ENCODE results near the gene DET1.
"Not testable (repeated sequence)": the region's sequence is repeated elsewhere in the genome, so short reads cannot be mapped to it uniquely, and the experiment has no call there.

DET1 gene

GRCh38 chr15:88479169-88479568 is 67.3 kb downstream of the DET1 start:
- TF ChIP-seq CTCF (IDR thresholded peaks at IDR 0.05; ENCODE audit: low read depth, low read length): peak; percentile 64

GRCh38 chr15:88477904-88478303 is 68.6 kb downstream of the DET1 start:
- H3K36me3 ChIP-seq: peaks cover 41% of the 10 kb centered on the region
- no peak for TF ChIP-seq CTCF (IDR thresholded peaks at IDR 0.05; ENCODE audit: low read depth, low read length)
- no peak overlapping the region for H3K4me3 ChIP-seq (ENCODE audit: low read depth, low read length)
- H3K27me3 ChIP-seq (ENCODE audit: insufficient read depth, low read depth, severe bottlenecking): no peaks in the 10 kb centered on the region
- peak overlapping the region; percentile 97 for H3K27ac ChIP-seq
- no peak for DNase-seq
- H3K9me3 ChIP-seq (ENCODE audit: severe bottlenecking): no peaks in the 10 kb centered on the region

More at GRCh38 chr15:88479169-88479568, 67.3 kb downstream of the DET1 start:
- Histone ChIP-seq H3K27me3 (ENCODE audit: insufficient read depth, low read depth, severe bottlenecking) (no peaks in the 10 kb centered on the region), H3K36me3 (peaks cover 31% of the 10 kb centered on the region), H3K27ac (peak overlapping the region; percentile 97), H3K9me3 (ENCODE audit: severe bottlenecking) (no peaks in the 10 kb centered on the region), H3K4me3 (ENCODE audit: low read depth, low read length) (no peak overlapping the region)
- peak; percentile 63 for DNase-seq

- H3K9me3 ChIP-seq (ENCODE audit: severe bottlenecking): no peaks in the 10 kb centered on the region
- peaks cover 47% of the 10 kb centered on the region for H3K36me3 ChIP-seq
- H3K27me3 ChIP-seq (ENCODE audit: insufficient read depth, low read depth, severe bottlenecking): no peaks in the 10 kb centered on the region
- DNase-seq: peak; percentile 75
- no peak for TF ChIP-seq CTCF (IDR thresholded peaks at IDR 0.05; ENCODE audit: low read depth, low read length)
- H3K27ac ChIP-seq: peak overlapping the region; percentile 97
- H3K4me3 ChIP-seq (ENCODE audit: low read depth, low read length): no peak overlapping the region
Observed at GRCh38 chr15:88477126-88477525, 69.4 kb downstream of the DET1 start.

- H3K4me3 ChIP-seq (ENCODE audit: low read depth, low read length): no peak overlapping the region
- H3K9me3 ChIP-seq (ENCODE audit: severe bottlenecking): no peaks in the 10 kb centered on the region
- peaks cover 49% of the 10 kb centered on the region for H3K36me3 ChIP-seq
- H3K27ac ChIP-seq: peak overlapping the region; percentile 97
- TF ChIP-seq CTCF (IDR thresholded peaks at IDR 0.05; ENCODE audit: low read depth, low read length): peak; percentile 57
- H3K27me3 ChIP-seq (ENCODE audit: insufficient read depth, low read depth, severe bottlenecking): no peaks in the 10 kb centered on the region
- peak; percentile 79 for DNase-seq
Observed at GRCh38 chr15:88476635-88477060, 69.8 kb downstream of the DET1 start.

GRCh38 chr15:88473661-88474293 is 72.7 kb downstream of the DET1 start:
- H3K27ac ChIP-seq; H3K27me3 ChIP-seq (ENCODE audit: insufficient read depth, low read depth, severe bottlenecking); H3K4me3 ChIP-seq (ENCODE audit: low read depth, low read length); H3K9me3 ChIP-seq (ENCODE audit: severe bottlenecking); DNase-seq: not testable (repeated sequence)
- peaks cover 50% of the 10 kb centered on the region for H3K36me3 ChIP-seq

- H3K27me3 ChIP-seq (ENCODE audit: insufficient read depth, low read depth, severe bottlenecking): no peaks in the 10 kb centered on the region
- peaks cover 45% of the 10 kb centered on the region for H3K36me3 ChIP-seq
- no peak overlapping the region for H3K4me3 ChIP-seq (ENCODE audit: low read depth, low read length)
- no peak overlapping the region for H3K27ac ChIP-seq
- no peaks in the 10 kb centered on the region for H3K9me3 ChIP-seq (ENCODE audit: severe bottlenecking)
- DNase-seq: no peak
- TF ChIP-seq CTCF (IDR thresholded peaks at IDR 0.05; ENCODE audit: low read depth, low read length): no peak
Observed at GRCh38 chr15:88472225-88472624, 74.3 kb downstream of the DET1 start.
